Body of pancreas (tissue), 4 donors: ENCODE results near the gene ELK1.

Experiments
- POLR2A ChIP-seq, 3 donors: fragments of 450-650 bp; IDR thresholded peaks; one replicate each; pipeline ENCODE4 v1.6.1; 2016; ENCODE audit warnings: antibody characterized with exemption in 3 of 3, mild to moderate bottlenecking in 2 of 3
- TF ChIP-seq, protein P1 (sequence below), 7 experiments: fragments of 450-650 bp in 4 of 7; fragments of 200-600 bp in 3 of 7; sonication (generic) in 3 of 7; IDR thresholded peaks; one replicate each; pipeline ENCODE4 v1.5.1; 2016 to 2019; ENCODE audit warnings: antibody characterized with exemption in 7 of 7

DNA sequence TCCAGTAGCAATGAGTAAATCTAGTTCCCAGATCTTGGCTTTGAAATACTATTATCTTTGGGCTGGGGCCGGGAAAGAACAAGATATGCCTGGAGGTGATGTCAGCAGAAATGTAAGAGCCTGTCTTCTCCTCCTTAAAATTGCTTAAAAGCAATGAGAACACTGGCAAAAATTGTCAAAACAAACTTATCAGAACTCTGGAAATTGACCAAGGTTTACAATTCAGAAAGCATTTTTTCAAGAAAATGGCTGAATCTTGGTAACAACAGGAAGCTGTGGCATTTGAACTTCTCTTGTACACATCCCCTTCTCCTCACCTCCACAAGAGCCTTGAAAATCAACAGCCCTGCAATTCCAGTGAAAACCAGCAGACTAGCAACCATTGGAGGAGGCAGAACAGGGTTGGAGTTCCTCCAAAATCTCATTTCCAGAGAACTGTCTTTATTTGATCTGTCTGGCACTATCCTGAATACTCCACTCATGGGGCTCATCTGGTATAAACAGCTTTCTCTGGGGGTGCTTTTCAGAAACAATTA, 54.6 kb downstream of the ELK1 start:
- TF ChIP-seq, protein P1, sequence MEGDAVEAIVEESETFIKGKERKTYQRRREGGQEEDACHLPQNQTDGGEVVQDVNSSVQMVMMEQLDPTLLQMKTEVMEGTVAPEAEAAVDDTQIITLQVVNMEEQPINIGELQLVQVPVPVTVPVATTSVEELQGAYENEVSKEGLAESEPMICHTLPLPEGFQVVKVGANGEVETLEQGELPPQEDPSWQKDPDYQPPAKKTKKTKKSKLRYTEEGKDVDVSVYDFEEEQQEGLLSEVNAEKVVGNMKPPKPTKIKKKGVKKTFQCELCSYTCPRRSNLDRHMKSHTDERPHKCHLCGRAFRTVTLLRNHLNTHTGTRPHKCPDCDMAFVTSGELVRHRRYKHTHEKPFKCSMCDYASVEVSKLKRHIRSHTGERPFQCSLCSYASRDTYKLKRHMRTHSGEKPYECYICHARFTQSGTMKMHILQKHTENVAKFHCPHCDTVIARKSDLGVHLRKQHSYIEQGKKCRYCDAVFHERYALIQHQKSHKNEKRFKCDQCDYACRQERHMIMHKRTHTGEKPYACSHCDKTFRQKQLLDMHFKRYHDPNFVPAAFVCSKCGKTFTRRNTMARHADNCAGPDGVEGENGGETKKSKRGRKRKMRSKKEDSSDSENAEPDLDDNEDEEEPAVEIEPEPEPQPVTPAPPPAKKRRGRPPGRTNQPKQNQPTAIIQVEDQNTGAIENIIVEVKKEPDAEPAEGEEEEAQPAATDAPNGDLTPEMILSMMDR (IDR thresholded peaks at IDR 0.05), result no peak
- TF ChIP-seq POLR2A (IDR thresholded peaks at IDR 0.05), result no peak
